ENCODE results near the gene FBXO42.
A peak's percentile ranks its signal among the peaks of the same experiment; 100 is the strongest.
"Not testable (repeated sequence)": the region's sequence is repeated elsewhere in the genome, so short reads cannot be mapped to it uniquely, and the experiment has no call there.

Gene FBXO42

DNA sequence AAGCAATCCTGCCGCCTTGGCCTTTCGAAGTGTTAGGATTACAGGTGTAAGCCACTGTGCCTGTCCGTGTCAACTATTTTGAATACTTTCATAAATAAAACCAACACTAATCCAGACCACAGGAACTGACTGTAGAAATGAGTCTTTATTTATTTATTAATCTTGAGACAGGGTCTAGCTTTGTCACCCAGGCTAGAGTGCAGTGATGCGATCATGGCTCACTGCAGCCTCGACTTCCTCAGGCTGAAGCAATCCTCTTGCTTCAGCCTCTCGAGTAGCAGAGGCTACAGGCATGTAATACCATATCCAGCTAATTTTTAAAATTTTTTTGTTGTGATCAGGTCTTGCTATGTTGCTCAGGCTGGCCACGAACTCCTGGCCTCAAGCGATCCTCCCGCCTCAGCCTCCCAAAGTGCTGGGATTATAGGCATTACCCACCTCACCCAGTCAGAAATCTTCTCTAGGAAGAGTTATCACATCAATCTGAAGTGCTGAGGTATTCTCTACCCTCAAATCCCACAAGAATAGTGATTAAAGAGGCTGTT, 93.6 kb downstream of the FBXO42 start:
- no peak for DNase-seq

GRCh38 chr1:16257968-16258367, 94.3 kb downstream of the FBXO42 start:
- no peak for DNase-seq

DNA sequence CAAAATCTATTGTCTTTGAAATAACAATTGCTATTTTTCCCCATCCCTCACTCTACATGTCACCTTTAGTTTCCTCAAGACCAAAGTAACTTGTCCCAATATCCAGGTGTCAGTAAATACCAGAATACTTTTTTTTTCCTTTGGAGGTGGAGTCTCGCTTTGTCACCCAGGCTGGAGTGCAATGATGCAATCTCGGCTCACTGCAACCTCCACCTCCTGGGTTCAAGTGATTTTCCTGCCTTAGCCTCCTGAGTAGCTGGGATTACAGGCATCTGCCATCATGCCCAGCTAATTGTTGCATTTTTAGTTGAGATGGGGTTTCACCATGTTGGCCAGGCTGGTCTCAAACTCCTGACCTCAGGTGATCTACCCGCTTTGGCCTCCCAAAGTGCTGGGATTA, 94.7 kb downstream of the FBXO42 start:
- not testable (repeated sequence) for DNase-seq

- no peak for DNase-seq
Observed at GRCh38 chr1:16256478-16256877, 95.8 kb downstream of the FBXO42 start.

DNA sequence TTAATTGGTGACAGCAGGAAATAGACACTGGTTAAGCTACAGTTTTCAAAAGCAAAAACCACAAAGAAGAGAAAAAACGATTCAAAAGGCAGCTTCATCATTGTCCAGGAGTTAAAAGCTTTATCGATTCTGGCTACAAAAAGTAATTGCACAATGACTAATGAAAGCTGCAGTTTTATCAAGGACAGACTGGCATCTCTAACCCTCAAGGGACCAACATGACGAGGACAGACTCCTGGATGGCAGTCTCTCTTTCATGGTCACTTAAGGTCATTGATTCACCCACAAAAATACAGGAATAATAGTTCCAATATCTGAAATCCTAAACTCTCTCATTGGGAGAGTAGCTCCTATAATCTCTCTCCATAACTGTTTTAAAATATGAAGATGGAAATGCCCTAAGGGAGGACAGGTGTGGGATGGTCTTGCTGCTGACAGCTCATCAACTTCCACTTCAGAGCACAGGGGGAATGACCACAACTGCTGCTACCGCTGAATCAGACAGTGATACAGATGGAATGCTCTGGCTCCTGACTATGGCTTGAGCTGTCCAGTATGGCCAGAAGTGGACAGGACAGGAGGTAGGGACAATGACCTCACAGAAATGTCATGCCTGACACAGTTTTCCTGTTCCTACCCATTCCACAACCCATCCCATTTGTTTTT, 97.9 kb downstream of the FBXO42 start:
- DNase-seq = no peak

GRCh38 chr1:16253332-16253922, 98.9 kb downstream of the FBXO42 start:
- no peak for DNase-seq

- no peak for DNase-seq
Observed at GRCh38 chr1:16252912-16253311, 99.4 kb downstream of the FBXO42 start.

DNA sequence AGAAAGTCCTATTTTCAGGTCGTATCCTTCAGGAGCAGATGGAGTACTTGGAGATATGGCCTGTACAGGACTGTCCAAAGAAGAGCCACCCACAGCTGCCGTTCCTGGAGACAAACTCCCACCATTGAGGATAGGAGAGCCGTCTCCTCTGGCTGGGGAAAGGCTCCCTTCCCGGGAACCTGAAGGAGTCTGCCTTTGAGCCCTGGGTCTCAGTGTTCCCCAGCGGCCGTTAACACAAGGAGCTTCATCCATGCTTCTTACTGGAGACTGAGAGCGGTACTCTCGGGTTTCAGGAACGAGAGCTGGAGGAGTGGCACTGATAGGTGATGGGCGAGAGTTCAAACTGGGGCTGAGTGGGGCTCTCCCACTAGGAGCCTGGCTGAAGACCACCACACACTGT, 100.9 kb downstream of the FBXO42 start:
- DNase-seq = no peak

DNA sequence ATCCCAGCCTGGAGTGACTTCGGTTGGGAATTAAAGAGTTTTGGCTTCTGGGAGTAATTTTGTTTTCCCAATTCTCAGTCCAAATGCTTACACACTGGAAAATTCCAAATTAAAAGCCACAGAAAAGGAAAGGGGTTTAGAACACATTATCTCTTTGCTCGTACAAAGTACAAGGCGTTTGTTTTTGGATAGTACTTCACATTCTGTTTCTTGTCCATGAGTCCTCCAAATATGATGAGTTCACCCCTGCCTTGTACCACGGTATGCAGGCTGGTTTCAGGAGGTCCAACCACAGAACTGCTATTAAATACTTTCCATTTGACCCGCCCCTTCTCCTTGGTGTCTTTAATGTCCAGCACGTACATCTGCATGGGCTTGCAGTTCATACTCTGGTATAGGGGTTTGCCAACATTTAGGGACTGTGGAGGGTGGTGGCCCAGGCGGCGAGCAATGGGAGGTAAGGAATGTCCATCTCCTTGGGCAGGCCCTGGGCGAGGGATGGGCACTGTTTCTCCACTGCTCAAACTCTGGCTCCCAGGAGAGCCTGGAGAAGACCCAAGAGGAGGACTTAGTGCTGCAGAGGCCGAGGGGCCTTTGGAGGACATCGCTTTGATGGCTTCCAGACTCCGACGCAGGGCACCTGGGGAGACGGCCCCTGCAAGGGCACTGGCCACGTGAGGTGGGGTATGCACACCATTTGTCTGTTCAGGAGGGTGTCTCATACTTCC, 101.6 kb downstream of the FBXO42 start:
- DNase-seq = no peak

GRCh38 chr1:16249596-16250241, 102.6 kb downstream of the FBXO42 start:
- no peak for DNase-seq

- DNase-seq = peak; percentile 90
Observed at GRCh38 chr1:16248603-16249516, 103.4 kb downstream of the FBXO42 start.

- no peak for DNase-seq
Observed at GRCh38 chr1:16248007-16248436, 104.3 kb downstream of the FBXO42 start.

DNA sequence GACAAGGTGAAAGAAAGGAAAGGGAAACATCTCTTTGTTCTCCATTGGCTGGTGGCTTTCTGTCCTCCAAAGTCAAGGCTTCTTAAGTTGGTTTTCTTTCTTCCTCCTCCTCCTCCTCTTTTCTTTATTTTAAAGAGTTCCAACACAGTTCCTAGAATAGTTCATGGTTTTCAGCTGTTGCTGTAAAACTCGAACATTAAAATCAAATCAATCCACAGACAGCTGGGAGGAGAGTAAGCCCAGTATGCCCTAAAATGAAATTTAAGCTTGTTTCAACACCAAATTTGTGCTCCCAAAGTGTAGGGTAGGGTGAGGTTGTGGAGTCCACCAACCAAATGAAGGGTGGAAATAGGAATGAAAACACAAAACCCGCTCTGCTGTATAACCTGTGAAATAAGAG, 104.8 kb downstream of the FBXO42 start:
- no peak for DNase-seq

GRCh38 chr1:16246961-16247360, 105.3 kb downstream of the FBXO42 start:
- no peak for DNase-seq

- not testable (repeated sequence) for DNase-seq
Observed at GRCh38 chr1:16246239-16246638, 106.0 kb downstream of the FBXO42 start.

GRCh38 chr1:16245476-16246196, 106.6 kb downstream of the FBXO42 start:
- no peak for DNase-seq

GRCh38 chr1:16244650-16245285, 107.5 kb downstream of the FBXO42 start:
- DNase-seq = no peak

DNA sequence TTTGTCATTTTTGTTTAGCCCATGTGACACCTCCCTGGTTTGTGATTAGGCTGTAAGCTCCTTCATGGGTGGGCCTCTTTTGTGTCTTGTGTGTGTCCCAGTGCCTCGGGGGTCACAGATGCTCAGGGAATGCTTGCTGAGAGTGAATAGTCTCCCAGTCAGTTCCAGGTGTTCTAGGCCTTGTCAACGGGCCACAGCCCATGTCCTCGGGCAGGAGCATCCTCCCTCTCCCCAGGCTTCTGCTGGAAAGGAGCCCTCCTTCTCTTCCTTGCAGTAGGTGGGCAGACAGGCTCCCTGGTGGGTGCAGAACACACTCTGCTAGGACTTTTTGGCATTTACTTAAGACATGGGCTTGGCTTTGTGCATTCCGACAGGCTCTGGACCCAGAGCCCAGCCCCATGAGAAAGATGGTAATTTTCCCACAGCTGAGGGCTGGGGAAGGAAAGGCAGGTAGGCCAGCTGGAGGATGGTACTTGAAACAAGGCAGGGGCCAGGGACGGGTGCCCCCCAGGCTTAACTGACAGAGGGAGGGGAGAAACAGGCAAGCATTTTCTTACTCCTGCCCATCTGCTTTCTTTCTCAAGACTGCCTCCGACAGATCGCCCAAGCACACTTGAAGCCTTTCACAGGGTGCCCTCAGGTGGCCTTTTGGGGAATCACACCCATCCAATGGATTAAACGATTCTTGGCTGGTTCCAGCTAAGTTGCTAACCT, 108.2 kb downstream of the FBXO42 start:
- peak; percentile 13 for DNase-seq

DNA sequence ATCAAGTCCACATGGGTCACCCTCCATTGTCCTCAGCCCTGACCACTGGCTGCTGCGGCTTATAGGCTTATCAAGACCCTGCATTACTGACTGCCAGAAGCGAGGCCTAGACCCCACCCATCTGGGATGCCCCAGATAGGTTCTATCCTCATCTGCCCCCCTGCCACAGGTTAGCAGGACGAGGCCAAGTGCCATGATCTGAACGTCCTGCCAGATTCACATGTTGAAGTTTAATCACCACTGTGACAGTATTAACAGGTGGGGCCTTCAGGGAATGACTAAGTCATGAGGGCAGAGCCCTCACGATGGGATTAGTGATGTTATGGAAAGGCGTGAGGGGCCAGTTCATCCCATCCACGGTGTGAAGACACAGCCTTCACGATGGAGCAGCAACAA, 109.1 kb downstream of the FBXO42 start:
- DNase-seq = no peak

DNA sequence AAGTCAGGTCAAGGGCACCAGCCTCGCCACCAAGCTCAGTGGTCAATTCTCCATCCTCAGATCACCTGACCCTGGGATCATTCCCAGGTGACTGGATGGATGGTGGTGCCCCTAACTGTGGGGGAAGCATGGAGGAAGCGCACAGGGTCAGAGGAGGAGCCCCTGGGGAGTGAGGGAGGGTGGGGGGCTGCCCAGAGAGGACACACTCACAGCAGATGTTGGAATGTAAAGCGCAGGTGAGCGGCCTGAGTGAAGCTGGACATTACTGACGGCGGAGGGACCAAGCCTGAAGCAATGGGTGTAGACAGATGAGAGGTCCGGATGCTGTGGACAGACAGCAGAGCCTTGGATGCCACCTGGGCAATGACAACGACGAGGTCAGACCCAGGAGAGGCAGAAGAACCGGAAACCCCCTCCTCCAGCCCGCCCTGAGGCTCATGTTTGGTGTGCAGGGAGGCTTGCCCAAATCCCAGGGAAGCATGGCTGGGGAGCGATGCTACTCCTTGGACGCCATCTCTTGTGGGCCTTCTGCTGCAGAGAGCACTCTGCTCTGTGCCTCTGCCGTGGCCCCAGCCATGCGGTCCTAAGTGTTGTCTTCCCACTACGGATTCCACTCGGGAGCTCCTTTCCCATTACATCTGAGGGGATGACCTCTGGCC, 109.6 kb downstream of the FBXO42 start:
- DNase-seq = no peak

Data from NCI-H1417 treated with DMSO at 0.1 percent for 48 hours (cell line).